ENCODE measurements around the gene INSM2. TPM values are rescaled to one million over a fixed set of nuclear protein-coding genes. Genes with fewer than 3 reads are reported as not detected.

Gene INSM2
- total and polyA plus RNA-seq, 10 donors: 0.03 to 0.52 (median 0.12) TPM; not detected in 6

DNA sequence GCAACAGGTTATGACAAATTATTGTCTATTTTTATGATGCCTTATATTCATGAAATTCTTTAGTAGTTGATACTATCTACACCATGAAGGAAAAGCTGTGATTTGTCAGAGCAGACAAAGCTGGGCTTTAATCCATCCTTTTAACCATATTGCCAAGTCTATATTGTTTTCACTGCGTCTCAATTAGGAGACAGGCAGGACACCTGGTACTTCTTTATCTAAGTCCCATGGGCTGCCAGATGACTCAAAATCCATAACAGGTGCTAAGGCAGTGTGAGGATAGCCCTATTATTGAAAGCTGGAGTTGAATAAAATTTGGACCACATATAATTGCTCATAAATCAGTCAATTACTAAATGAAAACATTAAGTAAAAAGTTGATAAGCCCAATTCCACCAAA lies 22.6 kb downstream of the INSM2 start:
- no peaks in the 10 kb centered on the region for H3K4me1 ChIP-seq
- no peak overlapping the region for H3K27ac ChIP-seq
- DNase-seq: no peak
- WGBS, 5 donors: 93 to 100% (median 98%) methylated on average over 1 of the region's 1 CpG
- no peaks in the 10 kb centered on the region for H3K9me3 ChIP-seq
- intact Hi-C loops (cut with DNase I; ENCODE audit: low total_unique reads): no loop called here
- no peak overlapping the region for H3K4me3 ChIP-seq
- TF ChIP-seq POLR2AphosphoS5 (IDR thresholded peaks at IDR 0.05) (no peak), CTCF (IDR thresholded peaks at IDR 0.05 in 8 of 11, conservative IDR thresholded peaks at IDR 0.05 in 3 of 11) (no peak), POLR2A (IDR thresholded peaks at IDR 0.05) (no peak)
- peaks cover 0 to 4% (median 0%) of the 10 kb centered on the region in 6 donors for H3K36me3 ChIP-seq
- no peaks in the 10 kb centered on the region for H3K27me3 ChIP-seq (replicated peaks in 1 of 7)

DNA sequence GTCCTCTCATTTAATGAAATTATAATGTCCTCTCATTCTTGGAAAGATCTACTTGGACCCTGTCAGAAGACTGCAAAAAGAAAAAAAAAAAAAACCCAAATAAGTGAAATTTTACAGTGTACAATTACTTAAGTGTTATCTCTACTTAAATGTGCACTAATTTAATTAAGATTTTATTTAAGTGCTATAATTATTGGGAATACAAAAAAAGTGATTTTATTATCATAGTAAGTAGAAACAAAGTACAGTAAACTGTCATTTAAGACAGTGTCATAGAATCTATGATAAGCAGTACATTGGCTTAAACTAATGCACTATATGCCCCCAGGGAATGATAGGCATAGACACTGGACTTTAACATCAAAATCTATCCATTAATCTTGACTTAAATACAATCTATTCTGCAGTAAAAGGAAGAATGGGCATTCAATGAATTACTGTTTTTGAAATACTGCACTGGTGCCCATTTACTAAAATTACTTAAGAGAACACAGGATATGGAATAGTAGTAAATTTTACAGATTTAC lies 23.3 kb downstream of the INSM2 start:
- TF ChIP-seq POLR2A (IDR thresholded peaks at IDR 0.05): no peak
- no peak for TF ChIP-seq CTCF (IDR thresholded peaks at IDR 0.05 in 8 of 11, conservative IDR thresholded peaks at IDR 0.05 in 3 of 11)
- no peak for TF ChIP-seq POLR2AphosphoS5 (IDR thresholded peaks at IDR 0.05)
- Histone ChIP-seq H3K36me3 (peaks cover 0 to 4% (median 0%) of the 10 kb centered on the region in 6 donors), H3K9me3 (no peaks in the 10 kb centered on the region), H3K4me3 (no peak overlapping the region), H3K27ac (no peak overlapping the region), H3K27me3 (replicated peaks in 1 of 7) (no peaks in the 10 kb centered on the region), H3K4me1 (no peaks in the 10 kb centered on the region)
- intact Hi-C loops (cut with DNase I; ENCODE audit: low total_unique reads): no loop called here
- DNase-seq: no peak

DNA sequence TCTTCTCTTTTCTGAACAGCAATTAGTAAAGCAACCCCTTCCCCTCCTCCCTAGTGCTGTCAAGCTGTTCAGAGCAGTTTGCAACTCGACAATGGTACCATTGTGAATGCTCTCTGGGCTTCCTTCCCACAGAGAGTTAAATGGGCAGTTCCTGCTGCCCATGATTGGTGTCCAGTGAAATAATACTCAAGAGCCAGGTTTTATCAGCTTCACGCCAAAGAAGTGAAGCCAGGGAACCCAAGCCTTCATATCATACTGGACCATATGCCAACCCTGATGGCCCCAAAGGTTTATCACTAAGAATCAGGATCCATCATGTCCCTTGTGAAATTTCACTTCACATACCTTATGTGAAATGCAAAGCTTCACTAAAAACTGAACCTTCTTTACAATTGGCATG lies 24.7 kb downstream of the INSM2 start:
- intact Hi-C loops (cut with DNase I; ENCODE audit: low total_unique reads): no loop called here
- Histone ChIP-seq H3K4me1 (no peaks in the 10 kb centered on the region), H3K27ac (no peak overlapping the region), H3K9me3 (no peaks in the 10 kb centered on the region), H3K36me3 (peaks cover 0 to 7% (median 0%) of the 10 kb centered on the region in 6 donors), H3K27me3 (replicated peaks in 1 of 7) (no peaks in the 10 kb centered on the region), H3K4me3 (no peak overlapping the region)
- 77 to 95% (median 87%) methylated on average over 2 of the region's 2 CpGs for WGBS, 5 donors
- no peak for DNase-seq
- no peak for TF ChIP-seq POLR2A (IDR thresholded peaks at IDR 0.05)
- no peak for TF ChIP-seq POLR2AphosphoS5 (IDR thresholded peaks at IDR 0.05)
- no peak for TF ChIP-seq CTCF (IDR thresholded peaks at IDR 0.05 in 8 of 11, conservative IDR thresholded peaks at IDR 0.05 in 3 of 11)

DNA sequence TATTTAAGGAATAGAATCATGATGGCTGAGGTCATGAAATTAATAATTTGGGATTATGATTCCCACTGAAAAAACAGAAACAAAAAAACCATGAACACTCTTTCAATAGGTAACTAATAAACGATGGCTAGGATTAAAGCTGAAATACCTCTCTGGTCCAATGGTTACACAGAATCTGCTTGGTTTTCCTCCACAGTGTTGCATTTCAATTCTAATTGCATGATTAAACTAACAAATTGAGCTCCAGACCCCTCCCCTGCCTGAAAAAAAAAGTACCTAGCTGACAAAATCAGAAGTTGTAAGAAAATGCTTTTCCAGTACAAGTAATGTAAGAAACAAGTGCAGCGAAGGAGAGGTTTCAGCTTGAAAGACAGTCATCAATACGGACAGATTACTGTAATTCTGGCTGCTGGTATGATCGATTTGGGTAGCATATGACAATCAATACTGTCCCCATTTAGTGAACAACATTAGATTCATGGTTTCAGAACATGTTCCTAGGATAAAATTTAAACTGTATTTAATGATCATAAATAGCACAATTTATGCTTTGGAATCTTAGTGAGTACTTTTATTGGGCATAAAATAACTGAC lies 32.0 kb downstream of the INSM2 start:
- DNase-seq: no peak
- H3K36me3 ChIP-seq: peaks cover 0 to 35% (median 5%) of the 10 kb centered on the region in 6 donors
- H3K27ac ChIP-seq: no peak overlapping the region
- intact Hi-C loops (cut with DNase I; ENCODE audit: low total_unique reads): no loop called here
- no peaks in the 10 kb centered on the region for H3K9me3 ChIP-seq
- no peaks in the 10 kb centered on the region for H3K4me1 ChIP-seq
- H3K4me3 ChIP-seq: no peak overlapping the region
- no peaks in the 10 kb centered on the region for H3K27me3 ChIP-seq (replicated peaks in 1 of 7)
- WGBS, 5 donors: 92 to 99% (median 94%) methylated on average over 4 of the region's 4 CpGs
- TF ChIP-seq POLR2A (IDR thresholded peaks at IDR 0.05) (no peak), CTCF (IDR thresholded peaks at IDR 0.05 in 8 of 11, conservative IDR thresholded peaks at IDR 0.05 in 3 of 11) (no peak), POLR2AphosphoS5 (IDR thresholded peaks at IDR 0.05) (no peak)

Measured in spleen (tissue), 11 donors.